Fibroblast of lung (primary cell): Measurements from ENCODE around the gene COQ8B.

ENCODE experiments used
- CTCF ChIP-seq, 2 donors: IDR thresholded peaks in 1 of 2; conservative IDR thresholded peaks in 1 of 2; 1 replicate in 1 of 2; 2 replicates in 1 of 2; pipeline ENCODE4 v1.5.1; 2011 to 2012; ENCODE audit warnings: low read length in 2 of 2, control low read depth in 1 of 2, inconsistent platforms in 1 of 2, low read depth in 1 of 2, mild to moderate bottlenecking in 1 of 2
- EZH2 ChIP-seq: IDR thresholded peaks from 2 replicates; pipeline ENCODE4 v1.5.1; 2012; ENCODE audit warnings: low read length, control low read depth, mild to moderate bottlenecking; ENCODE audit errors: missing control alignments

GRCh38 chr19:40762754-40763470 is 46.2 kb upstream of the COQ8B start:
- TF ChIP-seq EZH2 (no peak), CTCF (conservative IDR thresholded peaks at IDR 0.05 in 1 of 2, IDR thresholded peaks at IDR 0.05 in 1 of 2; ENCODE audit: low read depth in 1 of 2, low read length in 2 of 2) (no peak)
